NOMO-1 (cell line): ENCODE results near the gene LIPF.

ENCODE experiments used
- DNase-seq, 2 experiments: peaks; one replicate each; lab custom pipeline; 2025; ENCODE audit not compliant: unreplicated experiment in 2 of 2; lab: John Stamatoyannopoulos, UW

Gene LIPF

GRCh38 chr10:88672041-88672440, 7.8 kb downstream of the LIPF start:
- no peak for DNase-seq

- DNase-seq, result peak in 1 of 2 experiments; percentile 15
Observed at GRCh38 chr10:88676283-88677060, 12.2 kb downstream of the LIPF start.

GRCh38 chr10:88680958-88681357, 16.7 kb downstream of the LIPF start:
- DNase-seq, result no peak

DNA sequence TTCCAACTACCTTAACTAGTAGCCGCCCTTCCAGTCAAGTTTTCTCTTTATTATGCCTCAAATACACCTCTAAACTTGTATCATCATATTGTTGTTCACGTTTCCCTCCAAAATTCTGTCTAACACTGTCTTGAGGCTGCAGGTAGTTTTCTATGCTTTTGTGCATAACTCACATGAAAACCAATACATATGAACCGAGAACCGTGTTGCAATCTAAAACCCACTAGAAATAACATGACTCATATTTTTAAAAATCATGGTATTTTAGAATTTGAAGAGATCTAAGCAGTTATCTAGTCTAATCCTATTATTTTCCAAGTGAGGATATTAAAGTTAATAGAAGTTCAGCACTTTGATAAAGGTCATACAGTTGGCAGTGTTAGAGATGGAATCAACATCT, 18.2 kb downstream of the LIPF start:
- no peak for DNase-seq

GRCh38 chr10:88687853-88688467, 23.7 kb downstream of the LIPF start:
- DNase-seq, result peak; percentile 33 to 49

GRCh38 chr10:88689366-88689765, 25.1 kb downstream of the LIPF start:
- DNase-seq, result no peak

DNA sequence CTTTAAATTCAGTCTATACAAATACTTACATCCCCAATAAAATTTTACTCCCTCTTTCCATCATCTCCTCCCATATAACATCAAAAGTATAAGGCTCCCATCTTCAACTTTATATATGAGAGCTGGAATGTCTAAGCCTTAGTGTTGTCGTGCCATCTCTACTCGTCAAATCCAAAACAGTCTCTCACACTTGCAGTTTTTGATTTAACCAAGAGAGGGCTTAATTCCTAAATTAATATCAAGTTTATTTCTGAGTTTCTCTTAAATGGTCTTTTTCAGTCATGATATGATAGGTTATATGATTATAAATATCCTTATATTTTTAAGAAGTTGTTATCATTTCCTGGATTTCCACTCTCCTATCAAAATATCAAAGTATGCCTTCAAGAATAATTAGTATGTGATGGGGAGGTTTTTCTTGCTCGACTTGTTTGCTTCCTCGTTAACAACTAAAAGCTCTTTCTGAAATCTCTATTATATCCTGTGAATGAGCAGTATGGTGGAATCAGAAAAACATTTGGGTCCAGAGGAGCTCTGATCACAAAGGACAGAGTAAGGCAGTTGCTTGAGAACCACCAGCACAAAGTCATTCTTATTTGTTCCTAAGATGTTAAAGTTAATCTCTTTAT, 29.3 kb downstream of the LIPF start:
- DNase-seq, result no peak

DNA sequence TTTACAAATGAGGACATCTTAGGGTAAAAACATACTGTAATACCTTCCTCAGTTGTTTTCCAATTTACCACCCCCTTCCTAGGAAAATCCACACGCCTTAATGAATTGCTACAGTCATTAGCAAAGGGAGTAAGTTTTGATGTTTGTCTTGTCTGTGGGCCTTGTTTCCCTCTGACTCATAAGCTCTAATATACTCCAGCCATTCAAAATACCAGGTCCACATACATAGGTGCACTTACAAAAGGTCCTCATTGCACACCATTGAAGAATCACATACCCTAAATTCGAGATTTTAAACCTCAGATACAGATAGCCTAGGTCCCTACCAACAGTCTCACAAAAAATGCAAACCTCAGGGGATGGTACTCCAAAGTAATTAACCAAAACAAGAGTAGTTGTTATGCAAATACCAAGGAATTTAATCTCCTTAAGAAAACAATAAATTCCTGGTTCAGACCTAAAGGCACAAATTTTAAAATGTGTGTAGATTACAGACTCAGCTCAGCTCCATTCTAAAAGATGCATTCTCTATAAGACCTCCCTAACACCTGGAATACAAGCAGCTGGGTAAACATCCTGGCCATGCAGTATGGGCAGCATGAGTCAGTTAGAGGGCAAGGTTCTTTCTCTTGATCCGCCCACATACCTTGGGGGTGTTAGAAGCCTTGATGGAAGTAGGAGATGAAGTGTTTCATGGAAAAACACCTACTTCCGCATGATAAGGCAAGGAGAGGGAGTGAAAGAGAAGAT, 38.8 kb downstream of the LIPF start:
- no peak for DNase-seq

DNA sequence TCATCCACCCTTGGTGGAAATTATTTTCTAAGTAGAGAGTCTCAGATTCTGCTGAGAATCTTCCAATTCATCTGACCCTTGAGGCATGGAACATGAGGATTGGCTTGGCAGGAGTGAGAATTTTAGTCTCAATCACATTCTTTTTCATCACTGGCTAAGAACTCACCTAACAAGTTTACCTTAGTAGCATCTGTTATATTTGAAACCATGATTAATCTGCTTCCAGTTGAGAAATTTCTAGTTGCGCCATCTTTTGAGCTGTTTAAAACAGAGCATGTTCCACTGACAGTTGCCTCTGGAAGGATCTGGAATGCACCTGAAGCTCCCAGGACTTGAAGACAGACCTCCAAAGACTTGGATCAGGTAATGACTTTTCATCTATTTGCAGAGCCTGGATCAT, 41.7 kb downstream of the LIPF start, which contains the start of gene LIPK:
TSS of gene LIPK (plus strand) at position 292 of the 400 bp plus-strand sequence. CDS start 18,295 bp downstream, outside the sequence.
- DNase-seq, result no peak

- peak; percentile 52 to 91 for DNase-seq
Observed at GRCh38 chr10:88707429-88708155, 43.4 kb downstream of the LIPF start.

GRCh38 chr10:88709361-88709760, 45.1 kb downstream of the LIPF start:
- peak; percentile 18 to 75 for DNase-seq

DNA sequence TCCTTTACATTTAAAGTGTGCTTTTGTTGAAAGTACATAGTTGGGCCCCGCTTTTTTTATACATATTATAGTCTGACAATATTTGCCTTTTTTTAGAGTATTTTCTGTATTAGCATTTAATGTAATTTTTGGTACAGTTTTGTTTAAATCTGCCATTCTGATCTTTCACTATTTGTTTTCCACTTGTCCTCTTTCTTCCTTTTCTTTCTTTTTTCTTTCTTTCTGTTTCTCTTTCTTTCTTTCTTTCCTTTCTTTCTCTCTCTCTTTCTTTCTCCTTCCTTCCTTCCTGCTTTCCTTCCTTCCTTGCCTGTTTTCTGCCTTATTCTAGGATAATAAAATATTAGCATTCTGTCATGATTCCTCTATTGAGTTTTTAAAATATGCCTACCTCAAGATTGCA, 51.3 kb downstream of the LIPF start:
- no peak for DNase-seq

GRCh38 chr10:88721392-88721791, 57.1 kb downstream of the LIPF start:
- no peak for DNase-seq

GRCh38 chr10:88725798-88726197, 61.6 kb downstream of the LIPF start:
- peak; percentile 39 to 70 for DNase-seq

DNA sequence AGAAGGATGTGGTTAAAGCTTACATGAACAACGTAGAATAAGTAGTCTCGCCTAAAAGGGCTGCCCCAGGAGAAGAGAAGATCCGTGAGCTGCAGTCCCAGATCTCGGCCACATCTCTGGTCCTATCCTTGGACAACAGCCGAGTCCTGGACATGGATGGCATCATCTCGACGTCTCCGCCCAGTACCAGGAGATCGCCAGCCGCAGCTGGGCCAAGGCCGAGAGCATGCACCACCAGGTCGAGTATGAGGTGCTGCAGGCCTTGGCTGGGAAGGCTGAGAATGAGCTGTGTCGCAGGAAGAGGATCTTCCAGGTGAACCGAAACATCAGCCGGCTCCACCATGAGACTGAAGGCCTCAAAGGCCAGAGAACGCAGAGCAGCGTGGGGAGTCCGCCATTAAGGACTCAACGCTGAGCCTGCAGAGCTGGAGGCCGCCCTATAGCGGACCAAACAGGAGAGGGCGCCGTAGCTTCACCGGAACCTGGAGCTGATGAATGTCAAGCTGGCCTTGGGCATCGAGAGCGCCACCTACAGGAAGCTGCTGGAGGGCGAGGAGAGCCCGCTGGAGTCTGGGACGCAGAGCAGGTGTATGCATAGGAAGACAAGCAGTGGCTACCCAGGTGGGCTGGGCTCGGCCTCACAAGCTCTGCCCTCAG, 64.0 kb downstream of the LIPF start:
- peak; percentile 6 to 29 for DNase-seq
